Stimulated activated CD8-positive, alpha-beta memory T cell treated with anti-CD3 and anti-CD28 coated beads, Interleukin-7, amount 100 ng/mL, for 1 hour (primary cell): Measurements from ENCODE around the gene P3H3.
A peak's percentile ranks its signal among the peaks of the same experiment; 100 is the strongest.

Source experiments
- DNase-seq, 2 donors: peaks; one replicate each; pipeline ENCODE4 v3.0.0-alpha.2; 2020; ENCODE audit warnings: low read depth in 2 of 2

P3H3 gene

DNA sequence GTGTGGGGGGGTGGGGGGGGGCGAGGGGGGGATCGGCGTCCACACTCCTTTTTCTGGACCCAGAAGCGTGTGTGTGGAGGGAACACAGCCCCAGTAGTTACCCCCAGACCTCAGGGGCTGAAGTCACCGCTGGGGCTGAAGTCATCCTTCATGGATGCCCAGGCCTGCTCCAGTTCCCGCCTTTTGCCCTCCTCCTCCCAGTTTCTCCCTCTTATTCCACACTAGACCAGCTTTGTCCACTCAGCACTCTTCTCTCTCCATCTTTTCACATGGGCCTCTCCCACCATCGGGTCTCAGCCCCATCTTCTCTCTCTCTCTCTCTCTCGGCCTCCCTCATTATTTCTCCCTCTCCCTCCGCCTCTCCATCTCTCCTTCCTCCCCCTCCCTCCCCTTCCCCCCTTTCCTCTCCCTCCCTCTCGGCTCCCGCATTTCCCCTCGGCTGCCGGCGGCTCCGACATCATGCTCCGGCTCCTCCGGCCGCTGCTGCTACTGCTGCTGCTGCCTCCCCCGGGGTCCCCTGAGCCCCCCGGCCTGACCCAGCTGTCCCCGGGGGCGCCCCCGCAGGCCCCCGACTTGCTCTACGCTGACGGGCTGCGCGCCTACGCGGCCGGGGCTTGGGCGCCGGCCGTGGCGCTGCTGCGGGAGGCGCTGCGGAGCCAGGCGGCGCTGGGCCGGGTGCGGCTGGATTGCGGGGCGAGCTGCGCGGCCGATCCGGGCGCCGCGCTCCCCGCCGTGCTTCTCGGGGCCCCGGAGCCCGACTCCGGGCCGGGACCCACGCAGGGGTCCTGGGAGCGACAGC is at the start of gene P3H3:
P3H3 (plus strand) TSS at position 426 of the 799 bp plus-strand sequence; CDS start at position 460, 34 bp downstream.
- DNase-seq, result no peak

DNA sequence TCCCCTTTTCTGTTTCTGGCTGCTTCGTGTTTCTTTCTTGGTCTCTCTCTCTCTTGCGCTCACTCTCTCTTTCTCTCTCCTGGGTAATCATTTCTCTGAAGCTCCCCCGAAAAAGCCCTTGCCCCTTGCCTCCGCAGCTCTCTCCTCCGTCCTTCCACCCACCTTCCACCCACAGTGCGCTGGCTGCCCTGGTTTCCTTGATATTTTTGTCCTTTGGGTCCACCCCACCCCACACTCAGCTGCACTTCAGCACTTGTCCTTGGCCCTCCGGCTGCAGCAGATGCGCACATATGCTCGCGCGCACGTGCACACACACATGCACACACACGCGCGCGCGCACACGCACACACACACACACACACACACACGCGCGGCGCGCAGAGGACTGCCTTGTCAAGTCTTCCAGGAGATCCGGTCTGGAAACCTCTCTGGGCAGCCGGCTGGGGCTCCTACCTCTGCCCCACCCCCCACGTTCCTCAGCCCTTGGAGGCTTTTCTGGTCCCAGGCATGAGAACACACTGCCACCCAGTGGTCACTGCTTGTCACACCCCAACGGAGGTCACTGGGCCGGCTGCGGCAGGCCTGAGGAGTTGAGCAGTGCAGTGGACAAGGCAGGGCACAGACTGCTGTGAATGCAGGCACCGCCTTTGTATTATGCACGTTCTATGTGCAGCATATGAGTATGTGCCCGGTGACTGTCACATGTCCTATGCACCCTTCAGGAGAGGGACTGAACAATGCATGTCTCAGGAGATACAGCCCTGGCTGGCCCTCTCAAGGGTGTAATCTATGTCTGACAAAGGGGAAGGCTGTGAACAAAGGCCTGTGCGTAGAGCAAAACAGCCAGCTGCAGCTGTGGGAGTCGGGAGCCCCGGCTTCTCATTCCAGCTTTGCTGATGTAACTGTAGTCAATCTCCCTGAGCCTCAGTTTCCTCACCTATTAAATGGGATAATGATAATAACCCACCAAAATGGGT is 49.3 kb upstream of the P3H3 start:
- peak; percentile 73 to 79 for DNase-seq

GRCh38 chr12:6779708-6780432 is 48.3 kb upstream of the P3H3 start:
- no peak for DNase-seq

DNA sequence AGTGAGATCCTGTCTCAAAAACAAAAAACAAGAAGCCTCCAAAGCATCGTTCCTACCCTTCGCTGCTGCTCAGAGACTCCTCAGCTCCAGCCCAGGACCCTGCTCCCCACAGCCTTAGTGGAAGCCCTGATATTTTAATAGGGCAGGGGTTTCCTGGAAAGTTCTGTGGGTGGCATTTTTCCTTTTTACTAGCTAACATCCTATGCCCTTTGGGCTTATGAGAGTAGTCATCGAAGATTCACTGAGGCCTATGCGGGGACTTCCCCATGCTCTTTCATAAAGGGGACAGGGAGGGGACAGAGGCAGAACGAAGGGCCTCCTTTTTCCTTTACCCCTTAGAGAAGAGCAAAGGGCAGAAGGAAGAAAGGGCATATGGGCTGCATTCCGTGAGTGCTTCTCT is 47.6 kb upstream of the P3H3 start:
- no peak for DNase-seq

- DNase-seq, result no peak
These were observed 46.1 kb upstream of the P3H3 start for GRCh38 chr12:6782119-6782518.

GRCh38 chr12:6782850-6783566 is 45.2 kb upstream of the P3H3 start:
- no peak for DNase-seq

DNA sequence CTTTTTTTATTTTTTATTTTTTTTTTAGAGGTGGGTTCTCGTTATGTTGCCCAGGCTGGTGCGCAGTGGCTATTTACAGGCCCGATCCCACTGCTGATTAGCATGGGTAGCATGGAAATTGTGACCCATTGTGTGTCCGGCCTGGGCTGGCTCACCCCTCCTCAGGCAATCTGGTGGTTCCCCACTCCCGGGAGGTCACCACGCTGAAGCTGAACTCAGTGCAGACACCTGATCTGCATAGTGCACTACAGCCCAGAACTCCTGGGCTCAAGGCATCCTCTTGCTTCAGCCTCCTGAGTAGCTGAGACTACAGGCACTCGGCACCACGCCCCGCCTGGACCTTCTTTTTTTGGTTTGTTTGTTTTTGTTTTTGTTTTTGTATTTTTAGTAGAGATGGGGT is 44.4 kb upstream of the P3H3 start:
- DNase-seq, result no peak

DNA sequence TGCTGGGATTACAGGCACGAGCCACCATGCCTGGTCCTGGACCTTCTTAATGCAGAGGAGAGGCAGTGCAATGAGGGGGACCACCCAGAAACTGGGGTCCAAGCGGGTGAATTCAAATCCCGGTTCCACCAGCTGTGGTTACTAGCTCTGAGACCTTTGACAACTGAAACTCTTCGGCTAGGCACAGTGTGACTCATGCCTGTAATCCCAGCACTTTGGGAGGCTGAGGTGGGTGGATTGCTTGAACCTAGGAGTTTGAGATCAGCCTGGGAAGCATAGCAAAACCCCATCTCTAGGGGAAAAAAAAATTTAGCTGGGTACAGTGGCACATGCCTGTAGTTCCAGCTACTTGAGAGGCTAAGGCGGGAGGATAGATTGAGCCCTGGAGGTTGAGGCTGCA is 43.9 kb upstream of the P3H3 start:
- DNase-seq, result no peak

DNA sequence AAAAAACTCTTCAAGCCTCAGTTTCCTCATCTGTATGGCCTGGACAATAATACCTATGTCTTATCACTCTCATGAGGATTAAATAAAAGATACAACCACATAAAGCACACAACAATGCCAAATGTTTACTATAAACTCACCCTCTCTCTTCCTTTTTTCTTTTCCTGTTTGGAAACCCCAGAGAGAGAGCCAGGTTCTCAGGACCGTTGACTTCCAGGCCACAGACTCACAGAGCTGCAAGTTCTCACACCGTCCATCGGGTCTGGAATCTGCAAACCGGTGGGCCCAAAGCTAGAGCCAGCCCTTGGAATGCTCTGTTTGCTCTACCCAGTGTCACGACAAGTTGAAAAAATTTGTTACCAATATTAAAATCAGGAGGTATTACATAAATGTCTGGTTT is 43.4 kb upstream of the P3H3 start:
- DNase-seq, result no peak

- no peak for DNase-seq
These were observed 41.7 kb upstream of the P3H3 start for GRCh38 chr12:6786416-6787094.

GRCh38 chr12:6787309-6787708 is 40.9 kb upstream of the P3H3 start:
- DNase-seq, result no peak

DNA sequence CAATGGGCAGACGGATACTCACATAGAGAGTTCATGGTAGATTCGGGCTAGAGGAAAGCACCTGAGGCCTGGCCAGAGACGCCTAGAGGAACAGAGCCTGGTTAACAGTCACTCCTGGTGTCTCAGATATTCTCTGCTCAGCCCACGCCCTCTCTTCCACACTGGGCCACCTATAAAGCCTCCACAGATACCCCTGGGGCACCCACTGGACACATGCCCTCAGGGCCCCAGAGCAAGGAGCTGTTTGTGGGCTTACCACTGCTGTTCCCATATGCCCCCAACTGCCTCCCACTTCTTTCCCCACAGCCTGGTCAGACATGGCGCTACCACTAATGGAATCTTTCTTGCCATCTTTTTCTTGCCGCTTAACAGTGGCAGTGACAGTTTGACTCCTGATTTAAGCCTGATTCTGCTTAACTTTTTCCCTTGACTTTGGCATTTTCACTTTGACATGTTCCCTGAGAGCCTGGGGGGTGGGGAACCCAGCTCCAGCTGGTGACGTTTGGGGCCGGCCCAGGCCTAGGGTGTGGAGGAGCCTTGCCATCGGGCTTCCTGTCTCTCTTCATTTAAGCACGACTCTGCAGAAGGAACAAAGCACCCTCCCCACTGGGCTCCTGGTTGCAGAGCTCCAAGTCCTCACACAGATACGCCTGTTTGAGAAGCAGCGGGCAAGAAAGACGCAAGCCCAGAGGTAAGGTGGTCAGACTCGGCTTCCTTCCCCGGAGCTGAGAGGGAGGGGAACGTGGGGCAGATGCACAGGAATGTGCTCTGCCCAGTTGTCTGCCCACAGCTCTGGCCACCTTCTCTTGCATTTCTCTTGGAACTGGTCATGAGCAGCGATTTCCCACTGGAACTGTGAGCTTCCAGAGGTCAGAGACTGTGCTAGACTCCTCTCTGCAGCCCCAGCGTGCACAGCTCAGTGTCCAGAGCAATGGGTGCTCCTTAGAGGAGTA is 39.0 kb upstream of the P3H3 start, which contains the start of gene CD4:
CD4 (plus strand) TSS at position 557 of the 953 bp plus-strand sequence. CDS start 10,611 bp downstream, outside the sequence.
- no peak for DNase-seq

GRCh38 chr12:6790496-6791150 is 37.6 kb upstream of the P3H3 start:
- no peak for DNase-seq

GRCh38 chr12:6791931-6792520 is 36.2 kb upstream of the P3H3 start:
- no peak for DNase-seq

GRCh38 chr12:6792522-6793201 is 35.5 kb upstream of the P3H3 start:
- no peak for DNase-seq

DNA sequence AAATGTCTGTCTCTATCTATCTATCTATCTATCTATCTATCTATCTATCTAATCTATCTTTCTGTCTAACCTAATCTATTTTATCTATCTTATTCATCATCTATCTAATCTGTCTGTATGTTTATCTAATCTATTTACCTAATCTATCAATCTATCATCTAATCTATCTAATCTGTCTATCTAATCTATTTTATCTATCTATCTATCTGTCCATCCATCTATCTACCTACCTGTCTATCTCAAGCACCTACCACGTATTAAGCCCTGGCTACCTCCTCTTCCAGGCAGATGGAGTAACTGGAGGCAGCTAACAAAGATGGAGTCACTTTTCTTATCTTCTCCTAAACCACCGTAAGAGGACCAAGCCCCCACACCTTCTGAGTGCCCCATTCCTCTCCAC is 33.1 kb upstream of the P3H3 start:
- no peak for DNase-seq

DNA sequence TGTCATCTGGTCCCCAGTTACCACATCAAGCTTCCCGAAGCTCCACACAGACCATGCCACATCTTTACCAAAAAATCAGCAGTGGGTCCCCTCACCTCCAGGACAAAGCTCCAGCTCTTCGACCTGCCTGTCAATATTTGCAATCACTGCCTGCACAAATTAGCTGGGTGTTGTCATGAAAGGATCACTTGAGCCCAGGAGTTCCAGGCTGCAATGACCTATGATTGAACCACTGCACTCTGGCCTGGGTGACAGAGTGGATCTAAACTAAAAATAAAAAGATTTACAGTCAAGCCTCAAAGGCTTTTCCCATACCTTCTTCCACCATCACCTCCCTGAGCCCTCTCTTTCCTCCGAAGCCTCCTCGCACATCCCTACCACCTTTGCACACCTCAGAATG is 31.6 kb upstream of the P3H3 start:
- DNase-seq, result no peak

DNA sequence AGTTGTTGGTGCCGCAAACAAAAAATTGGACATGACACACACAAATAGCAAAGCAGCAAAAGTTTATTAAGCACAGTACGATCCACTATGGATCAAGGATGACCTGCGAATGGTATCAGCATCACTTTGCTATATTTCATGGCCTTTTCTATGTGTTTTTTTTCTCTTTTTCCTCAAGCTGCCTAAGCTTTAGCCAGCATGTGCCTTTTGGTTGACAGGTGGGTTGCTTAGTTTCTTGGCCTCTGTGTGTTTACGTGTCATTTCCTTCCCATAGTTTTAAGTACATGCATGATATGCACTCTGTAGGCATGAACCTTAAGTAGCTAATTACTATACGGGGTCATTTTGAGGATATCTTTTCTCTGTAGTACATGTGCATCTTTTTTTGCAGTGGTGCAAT is 29.1 kb upstream of the P3H3 start:
- no peak for DNase-seq
